GM18858 (cell line): ENCODE results near the gene PLPP2.

Source experiments
- ATAC-seq: cut with Tn5 transposase; IDR thresholded peaks from one replicate; pipeline ENCODE4 v1.9.1; 2021; ENCODE audit not compliant: unreplicated experiment

PLPP2 gene

DNA sequence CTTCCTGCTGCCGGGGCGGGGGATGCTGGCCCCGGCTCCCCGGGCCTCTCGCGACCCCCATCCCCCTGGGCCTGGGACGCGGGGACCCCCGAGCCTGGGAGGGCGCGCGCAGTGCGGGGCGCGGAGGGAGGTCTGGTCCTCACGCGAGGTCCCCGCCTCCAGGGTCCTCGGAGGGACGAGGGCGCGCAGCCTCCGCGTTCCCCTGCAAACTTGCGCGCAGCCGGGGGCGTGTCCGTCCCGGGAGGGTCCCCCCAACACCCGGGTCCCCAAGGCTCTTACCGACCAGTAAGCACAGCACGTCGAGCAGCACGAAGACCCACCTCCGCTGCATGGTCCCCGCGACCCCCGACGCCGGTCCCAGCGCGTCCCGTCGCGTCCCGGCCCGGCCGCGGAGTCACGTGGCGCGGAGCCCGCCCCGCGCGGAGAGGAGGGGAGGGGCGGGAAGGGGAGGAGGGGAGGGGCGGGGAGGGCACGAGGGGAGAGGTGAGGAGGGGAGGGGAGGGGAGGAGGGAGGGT, at the start of gene PLPP2:
PLPP2 (minus strand) TSS at position 398 of the 516 bp plus-strand sequence; CDS start at position 331, 67 bp downstream.
- ATAC-seq: no peak

DNA sequence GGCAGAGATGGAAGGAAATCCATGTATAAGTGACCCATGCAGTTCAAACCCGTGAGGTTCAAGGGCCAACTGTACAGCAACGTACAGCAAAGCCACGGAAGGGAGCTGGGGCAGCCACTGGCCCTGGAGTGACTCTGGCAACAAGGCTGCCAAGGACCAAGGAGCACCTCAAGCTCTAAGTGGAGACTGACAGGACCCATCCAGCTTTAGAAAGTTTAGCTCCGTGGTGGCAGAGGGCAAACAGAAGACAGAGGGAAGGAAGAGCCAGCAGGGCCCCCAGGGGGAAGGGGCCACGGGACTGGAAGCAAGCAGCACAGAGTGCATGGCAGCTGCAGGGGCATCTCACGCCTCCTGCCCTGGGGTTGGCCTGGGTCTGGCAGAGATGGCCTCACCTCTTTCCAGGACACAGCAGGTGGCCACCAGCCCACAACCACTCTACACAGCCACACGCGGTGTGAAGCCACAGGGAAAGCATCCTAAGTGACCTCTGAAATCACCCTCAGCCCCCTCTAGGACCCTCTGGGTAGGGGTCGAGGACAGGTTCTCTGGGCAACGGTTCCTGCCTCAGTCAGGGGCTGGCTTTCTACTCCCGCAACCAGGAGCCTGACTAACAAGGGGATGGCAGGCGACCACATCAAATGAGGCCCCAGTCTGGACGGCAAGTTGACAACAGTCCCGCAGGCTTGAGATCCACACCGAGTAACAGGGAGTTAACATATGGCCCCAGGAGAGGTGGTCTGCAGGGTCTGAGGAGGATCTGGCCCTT, 49.6 kb upstream of the PLPP2 start:
- no peak for ATAC-seq

DNA sequence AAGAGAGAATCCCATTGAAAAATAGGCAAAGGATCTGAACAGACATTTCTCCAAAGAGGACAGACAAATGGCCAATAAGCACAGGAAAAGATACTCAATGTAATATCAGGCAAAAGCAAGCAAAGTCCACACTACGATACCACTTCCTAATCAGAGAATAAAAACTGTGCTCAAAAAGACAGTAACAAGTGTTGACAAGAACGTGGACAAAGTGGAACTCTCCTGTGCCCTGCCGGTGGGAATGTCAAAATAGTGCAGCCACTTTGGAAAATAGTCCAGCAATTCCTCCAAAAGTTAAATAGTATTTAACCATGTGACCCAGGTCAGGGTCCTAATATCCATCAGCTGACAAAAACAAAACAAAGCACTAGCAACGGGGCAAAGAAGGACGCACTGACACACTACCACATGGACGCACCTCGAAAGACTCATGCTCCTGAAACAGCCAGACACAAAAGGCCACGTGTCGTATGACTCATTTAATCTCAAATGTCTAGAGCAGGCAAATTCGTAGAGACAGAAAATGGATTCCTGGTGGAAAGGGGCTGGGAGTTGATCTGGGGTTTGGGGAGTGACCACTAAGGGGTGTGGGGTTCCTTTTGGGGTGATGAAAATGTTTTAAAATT, 48.2 kb upstream of the PLPP2 start:
- no peak for ATAC-seq

- no peak for ATAC-seq
Observed at GRCh38 chr19:338421-338820, 47.2 kb upstream of the PLPP2 start.

GRCh38 chr19:336067-336614, 44.9 kb upstream of the PLPP2 start:
- ATAC-seq: no peak

- ATAC-seq: no peak
Observed at GRCh38 chr19:335486-336066, 44.4 kb upstream of the PLPP2 start.

- ATAC-seq: no peak
Observed at GRCh38 chr19:335072-335471, 43.9 kb upstream of the PLPP2 start.

GRCh38 chr19:334296-335071, 43.3 kb upstream of the PLPP2 start:
- ATAC-seq: no peak

DNA sequence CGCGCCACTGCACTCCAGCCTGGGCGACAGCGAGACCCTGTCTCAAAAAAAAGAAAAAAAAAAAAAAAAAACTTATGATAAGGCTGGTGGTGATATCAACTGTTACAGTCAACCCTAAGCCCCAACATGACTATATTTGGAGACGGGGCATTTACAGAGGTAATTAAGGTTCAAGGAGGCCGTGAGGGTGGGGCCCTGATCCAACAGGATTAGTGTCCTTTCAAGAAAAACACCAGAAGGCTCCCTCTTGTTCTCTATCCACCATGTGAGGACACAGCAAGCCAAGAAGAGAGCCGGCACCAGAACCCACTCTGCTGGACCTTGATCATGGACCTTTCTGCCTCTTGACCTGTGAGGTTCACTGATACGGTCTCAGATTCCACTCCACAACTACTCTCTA, 39.3 kb upstream of the PLPP2 start:
- no peak for ATAC-seq

- ATAC-seq: no peak
Observed at GRCh38 chr19:329876-330275, 38.7 kb upstream of the PLPP2 start.

DNA sequence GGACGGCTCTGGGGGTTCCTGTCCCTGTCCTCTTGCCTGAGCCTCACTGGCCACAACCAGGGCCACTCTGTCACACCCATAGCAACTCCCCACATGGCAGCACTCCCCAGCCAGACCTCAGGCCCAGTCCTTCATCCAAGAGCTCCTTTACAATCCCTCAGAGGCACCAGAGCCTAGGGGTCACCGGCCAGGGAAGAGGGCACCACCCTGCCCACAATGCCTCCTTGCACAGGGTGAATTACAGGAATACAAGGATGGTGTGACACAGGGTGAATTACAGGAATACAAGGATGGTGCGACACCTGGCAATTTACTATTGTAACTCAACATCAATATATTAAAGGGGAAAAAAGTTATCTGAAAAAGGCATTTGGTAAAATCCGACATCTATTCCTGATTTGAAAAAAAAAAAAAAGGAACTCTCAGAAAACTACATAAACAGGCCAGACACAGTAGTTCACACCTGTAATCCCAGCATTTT, 36.9 kb upstream of the PLPP2 start:
- ATAC-seq: no peak

DNA sequence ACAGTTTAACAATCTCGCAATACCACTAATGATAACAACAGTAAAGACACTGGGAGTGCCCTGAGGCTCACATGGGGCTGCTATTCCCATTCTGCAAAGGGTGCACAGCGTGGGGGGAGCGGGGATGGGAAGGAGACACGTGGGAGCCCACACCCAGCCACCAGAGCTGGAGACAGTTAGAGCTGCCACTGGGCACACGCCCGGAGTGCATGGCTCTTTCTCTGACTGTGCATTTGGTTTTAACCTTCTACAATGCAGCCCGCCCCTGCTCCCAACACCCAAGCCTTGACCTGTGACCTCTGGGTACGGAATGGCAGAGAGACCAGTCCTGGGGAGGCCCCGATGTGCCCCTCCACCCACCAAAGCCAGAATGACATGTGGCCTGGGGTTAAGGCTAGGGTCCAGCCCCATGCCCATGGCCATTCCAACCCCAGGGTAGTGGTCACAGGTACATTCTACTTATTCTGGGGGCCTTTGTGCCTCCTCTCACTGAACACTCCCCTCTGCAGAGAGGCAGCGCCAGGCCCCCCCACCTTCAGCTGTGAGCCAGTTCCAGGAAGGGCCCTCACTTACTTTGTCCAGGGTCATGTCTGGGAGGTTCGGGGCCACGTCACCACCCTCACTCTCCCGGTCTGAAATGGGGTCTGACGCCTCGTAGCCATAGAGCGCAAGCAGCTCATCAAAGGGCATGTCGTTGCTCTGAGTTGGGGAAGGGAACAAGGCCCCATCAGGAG, 36.3 kb upstream of the PLPP2 start:
- ATAC-seq: no peak

DNA sequence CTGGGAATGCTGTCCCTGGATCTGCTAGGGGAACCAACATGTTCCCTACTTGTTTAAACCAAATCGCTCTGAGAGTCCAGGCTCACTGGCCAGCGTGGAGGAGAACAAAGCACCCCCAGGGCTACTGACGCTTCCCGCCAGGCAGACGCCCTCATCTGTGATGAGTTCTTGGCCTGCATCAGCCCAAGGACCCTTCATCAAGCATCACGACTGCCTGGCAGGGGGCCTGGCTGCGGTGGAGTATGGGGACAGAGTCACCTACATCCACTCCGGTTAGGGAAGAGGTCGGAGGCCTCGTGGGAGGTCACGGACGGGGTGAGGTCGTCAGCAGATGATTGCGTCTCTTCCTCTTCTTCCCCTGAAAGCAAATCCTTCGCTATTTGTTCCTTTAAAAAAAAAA, 35.7 kb upstream of the PLPP2 start:
- ATAC-seq: no peak

- ATAC-seq: no peak
Observed at GRCh38 chr19:325937-326565, 34.8 kb upstream of the PLPP2 start.

- ATAC-seq: no peak
Observed at GRCh38 chr19:325173-325936, 34.2 kb upstream of the PLPP2 start.

DNA sequence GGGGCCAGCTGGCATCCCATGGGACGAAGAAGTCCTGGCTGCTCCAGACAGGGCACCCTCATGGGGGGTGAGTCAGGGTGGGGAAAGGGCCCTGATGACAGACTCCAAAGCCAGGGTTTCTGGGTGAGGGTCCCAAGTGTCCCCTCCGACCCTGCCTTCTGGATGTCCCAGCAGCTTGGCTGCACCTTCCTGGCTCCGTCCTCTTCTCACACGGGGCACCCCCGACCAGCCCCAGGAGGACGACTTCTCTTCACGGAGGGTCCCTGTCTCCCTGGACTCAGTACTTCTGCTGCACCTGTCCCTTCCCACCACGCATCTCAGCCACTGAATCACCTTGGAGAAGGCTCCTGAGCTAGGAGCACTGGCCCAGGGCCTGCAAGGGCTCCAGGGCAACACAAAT, 33.5 kb upstream of the PLPP2 start:
- ATAC-seq: no peak

DNA sequence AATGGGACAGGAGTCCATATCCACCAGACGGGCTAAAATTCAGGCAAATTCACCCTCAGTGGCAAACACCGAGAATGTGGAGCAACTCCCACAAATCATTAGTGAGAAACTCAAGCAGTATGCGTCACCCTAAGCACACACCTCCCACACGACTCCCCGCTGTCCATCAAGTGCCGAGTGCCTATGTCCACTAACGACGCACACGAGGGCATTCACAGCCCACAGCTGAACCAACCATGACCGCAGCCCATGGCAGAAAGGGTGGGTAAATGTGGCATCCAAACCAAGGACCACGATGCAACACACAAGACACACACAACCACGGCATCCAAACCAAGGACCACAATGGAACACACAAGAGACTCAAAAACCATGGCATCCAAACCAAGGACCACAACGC, 31.4 kb upstream of the PLPP2 start:
- no peak for ATAC-seq

DNA sequence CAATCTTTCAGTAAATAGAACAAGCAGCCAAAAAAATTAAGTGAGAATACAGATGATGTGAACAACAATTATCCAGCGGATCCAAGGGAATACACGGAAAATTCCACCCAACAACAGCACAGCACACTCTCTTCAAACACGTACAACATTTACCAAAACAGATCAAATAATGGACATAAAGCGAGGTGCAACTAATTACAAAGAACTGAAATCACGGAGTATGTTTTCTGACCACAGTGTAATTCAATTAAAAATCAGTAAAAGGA, 27.2 kb upstream of the PLPP2 start:
- no peak for ATAC-seq
